ENCODE data around the gene PPP2R5E.
A peak's percentile ranks its signal among the peaks of the same experiment; 100 is the strongest.

Gene PPP2R5E

GRCh38 chr14:63432228-63432627 lies 110.9 kb downstream of the PPP2R5E start:
- no peak for DNase-seq (ENCODE audit: low spot score)

- DNase-seq (ENCODE audit: low spot score): no peak
Measured at GRCh38 chr14:63431466-63431865, 111.7 kb downstream of the PPP2R5E start.

GRCh38 chr14:63428486-63428885 lies 114.7 kb downstream of the PPP2R5E start:
- DNase-seq (ENCODE audit: low spot score): no peak

DNA sequence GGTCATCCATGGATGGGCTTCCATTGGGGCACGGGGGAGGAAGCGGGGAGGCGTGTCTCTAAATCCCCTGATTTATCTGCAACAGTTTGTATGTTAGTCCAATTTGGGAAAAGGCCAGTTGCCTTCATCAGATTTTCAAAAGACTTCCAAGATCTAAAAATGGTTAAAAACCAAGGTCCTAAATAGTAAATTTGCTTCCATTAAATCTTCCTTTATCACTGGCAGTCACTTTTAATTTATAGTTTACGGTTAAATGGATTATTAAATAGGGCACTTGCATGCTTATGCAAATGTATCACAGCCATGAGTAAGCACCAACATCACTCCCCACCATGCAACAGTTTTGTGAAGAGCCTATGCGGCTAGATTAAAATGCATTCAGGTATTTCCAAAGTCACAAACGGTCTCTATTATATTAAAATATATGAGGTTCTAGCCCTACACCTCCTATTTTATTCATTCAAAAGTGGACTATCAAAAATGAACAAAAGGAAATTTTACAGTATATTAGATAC lies 116.3 kb downstream of the PPP2R5E start:
- DNase-seq (ENCODE audit: low spot score): no peak

DNA sequence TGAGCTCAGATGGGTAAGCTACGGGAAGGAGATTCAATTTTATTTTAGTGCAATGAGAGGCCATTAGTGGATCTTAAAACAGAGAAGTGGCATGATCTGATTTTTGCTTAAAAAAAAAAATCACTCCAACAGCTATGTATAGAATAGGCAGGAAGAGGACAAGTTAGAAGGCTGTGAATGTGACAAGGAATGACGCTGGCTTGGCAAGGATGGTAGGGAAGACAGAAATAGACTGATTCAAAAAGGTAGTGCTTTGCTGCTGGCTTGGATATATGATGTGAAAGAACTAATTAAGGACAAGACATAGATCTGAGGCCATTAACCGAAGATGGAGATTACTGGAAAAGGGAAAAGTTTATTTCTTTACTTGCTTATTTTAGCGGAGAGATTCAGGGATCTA lies 119.3 kb downstream of the PPP2R5E start:
- no peak for DNase-seq (ENCODE audit: low spot score)

DNA sequence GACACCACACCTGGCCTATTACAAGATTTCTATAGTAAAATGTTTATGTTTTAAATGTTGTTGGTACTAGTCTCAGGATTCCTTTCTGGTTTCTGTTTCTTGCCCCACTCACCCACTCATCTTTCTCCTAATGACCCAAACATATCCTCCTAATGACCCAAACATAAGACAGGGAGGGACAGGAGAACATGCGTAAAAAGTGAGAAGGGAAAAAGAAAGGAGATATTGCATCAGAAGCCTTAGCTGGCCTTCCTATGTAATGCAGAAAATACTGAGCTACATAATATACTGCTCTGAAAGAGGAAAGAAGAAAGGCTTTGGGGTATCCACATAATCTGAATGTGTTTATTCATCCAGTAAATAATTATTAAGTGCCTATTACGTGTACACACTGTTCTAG lies 119.8 kb downstream of the PPP2R5E start:
- no peak for DNase-seq (ENCODE audit: low spot score)

- DNase-seq (ENCODE audit: low spot score): no peak
Measured at GRCh38 chr14:63421919-63422318, 121.3 kb downstream of the PPP2R5E start.

DNA sequence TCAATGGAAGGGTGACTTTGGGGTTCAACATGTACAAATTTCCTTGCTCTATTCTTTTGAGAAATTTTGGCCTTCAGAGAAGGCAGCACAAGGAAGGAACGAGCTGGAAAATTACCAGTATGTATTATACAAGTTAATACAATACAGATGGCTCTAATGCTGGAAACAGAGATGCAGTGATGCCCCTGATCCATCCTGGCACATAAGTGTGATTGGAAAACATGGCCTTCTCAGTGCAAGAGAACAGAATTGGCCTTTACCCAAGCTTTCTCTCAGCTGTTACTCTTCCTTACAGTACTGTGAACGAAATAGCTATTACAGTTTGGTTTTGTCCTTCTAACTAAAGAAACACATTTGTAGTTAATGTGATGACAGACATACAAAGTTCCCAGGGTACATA lies 122.0 kb downstream of the PPP2R5E start:
- DNase-seq (ENCODE audit: low spot score): no peak

GRCh38 chr14:63418020-63418419 lies 125.2 kb downstream of the PPP2R5E start:
- DNase-seq (ENCODE audit: low spot score): no peak

GRCh38 chr14:63413009-63413408 lies 130.2 kb downstream of the PPP2R5E start:
- DNase-seq (ENCODE audit: low spot score): no peak

- no peak for DNase-seq (ENCODE audit: low spot score)
Measured at GRCh38 chr14:63406333-63406732, 136.8 kb downstream of the PPP2R5E start.

DNA sequence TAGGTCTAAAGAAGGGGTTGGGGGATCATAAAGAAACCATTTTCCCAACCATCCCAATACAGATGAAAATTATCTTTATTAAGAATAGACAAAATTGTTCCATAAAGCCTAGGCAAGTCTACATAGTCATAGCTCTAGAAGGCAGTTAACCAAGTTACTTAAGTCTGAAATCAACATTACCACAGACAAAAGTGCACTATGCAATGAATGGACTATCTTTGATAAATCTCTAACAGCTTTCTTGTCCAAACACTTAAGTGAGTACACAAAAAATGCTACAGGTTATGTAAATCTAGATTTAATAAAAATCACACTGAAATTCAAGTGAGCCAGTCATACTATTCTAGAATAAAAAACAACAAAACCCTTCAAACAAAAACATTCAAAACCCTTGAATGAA lies 137.5 kb downstream of the PPP2R5E start:
- DNase-seq (ENCODE audit: low spot score): no peak

DNA sequence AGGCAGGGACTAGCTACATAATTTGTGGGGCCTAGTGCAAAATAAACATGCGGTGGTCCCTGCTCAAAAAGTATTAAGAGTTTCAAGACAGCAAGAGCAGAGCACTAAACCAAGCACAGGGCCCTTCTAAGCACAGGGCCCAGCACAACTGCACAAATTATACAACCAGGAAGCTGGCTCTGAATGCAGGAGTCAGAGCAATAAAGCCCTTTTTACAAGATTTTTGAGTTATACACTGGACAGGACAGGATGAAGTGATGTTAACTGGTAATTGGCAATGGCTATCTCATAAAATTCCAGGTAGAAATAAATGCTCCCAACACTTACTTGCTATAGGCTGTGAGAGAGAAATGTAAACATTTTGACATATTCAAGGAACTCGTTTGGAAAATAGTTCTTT lies 138.3 kb downstream of the PPP2R5E start:
- DNase-seq (ENCODE audit: low spot score): no peak

DNA sequence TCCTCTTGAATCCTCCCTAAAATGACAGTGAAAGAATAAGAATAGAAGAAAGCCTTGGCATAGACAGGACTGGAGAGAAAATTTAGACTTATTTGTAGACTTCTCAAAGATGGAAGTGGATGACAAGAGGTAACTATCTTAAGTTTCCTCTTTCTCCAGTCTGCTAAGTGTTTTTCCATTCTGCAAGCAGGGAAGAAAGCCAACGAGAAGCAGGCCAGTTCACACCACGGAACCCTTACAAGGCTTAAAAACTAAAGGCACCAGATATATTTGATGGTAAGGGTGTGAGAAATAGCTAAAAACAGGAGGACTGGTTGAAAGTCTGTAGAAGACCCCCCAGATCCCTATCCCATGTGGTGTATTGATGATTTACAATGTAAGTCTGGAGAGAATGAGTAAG lies 141.5 kb downstream of the PPP2R5E start:
- DNase-seq (ENCODE audit: low spot score): no peak

GRCh38 chr14:63398952-63399351 lies 144.2 kb downstream of the PPP2R5E start:
- DNase-seq (ENCODE audit: low spot score): no peak

DNA sequence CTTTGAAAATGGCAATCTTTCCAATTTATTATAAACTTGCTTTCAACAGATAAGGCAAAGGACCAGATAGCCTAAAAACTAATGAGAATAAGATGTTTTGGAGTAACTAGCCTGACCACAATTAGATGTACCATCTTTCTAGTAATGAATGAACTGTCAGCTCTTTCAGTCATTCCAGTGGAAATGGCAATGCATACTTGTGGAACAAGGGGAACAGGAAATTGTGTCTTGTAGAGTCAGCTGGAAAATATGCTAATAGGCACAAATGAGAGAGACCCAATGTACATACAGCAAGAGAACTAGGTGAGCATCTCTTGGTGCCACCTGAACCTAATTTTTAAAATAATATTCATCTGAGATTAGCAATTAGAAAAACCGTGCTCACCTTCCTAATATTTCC lies 148.3 kb downstream of the PPP2R5E start:
- no peak for DNase-seq (ENCODE audit: low spot score)

GRCh38 chr14:63394432-63394831 lies 148.7 kb downstream of the PPP2R5E start:
- no peak for DNase-seq (ENCODE audit: low spot score)

DNA sequence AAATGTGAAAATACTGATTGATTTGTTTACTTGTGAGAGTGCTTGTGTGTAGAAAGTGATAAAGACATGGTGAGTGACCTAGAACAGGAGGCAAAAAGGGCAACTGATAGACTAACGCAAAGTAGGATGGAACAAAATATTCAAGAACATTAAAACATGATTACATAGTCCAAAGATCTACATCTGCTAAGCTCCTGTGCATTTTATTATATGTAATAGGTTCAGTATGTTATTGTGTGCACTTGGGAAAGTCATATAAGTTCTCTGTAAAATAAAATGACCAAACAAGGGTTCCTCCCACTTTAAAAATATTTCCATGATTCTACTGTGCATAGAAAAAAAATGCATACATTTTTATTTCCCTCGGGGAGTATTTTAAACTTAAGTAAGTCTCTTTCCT lies 150.2 kb downstream of the PPP2R5E start:
- DNase-seq (ENCODE audit: low spot score): no peak

DNA sequence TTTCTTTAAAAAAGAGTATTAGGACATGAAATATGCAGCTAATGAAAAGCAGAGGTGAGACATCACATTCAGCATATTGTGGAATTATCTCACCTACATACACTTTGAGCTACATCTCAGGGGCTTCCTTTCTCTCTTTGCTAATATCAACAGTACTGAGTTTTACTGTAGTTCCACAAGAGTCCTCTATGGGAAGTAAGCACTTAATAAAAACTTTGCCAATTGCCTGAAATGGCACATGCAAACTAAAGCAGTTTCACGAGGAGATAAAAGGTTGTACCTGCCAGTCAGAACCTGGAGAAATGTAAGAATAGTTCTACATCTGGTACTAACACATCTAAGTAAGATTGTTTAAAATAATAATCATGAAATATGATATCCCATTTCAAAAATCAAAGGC lies 150.9 kb downstream of the PPP2R5E start:
- DNase-seq (ENCODE audit: low spot score): no peak

GRCh38 chr14:63388766-63389431 lies 154.3 kb downstream of the PPP2R5E start:
- peak; percentile 80 for DNase-seq (ENCODE audit: low spot score)

GRCh38 chr14:63387711-63388110 lies 155.5 kb downstream of the PPP2R5E start:
- no peak for DNase-seq (ENCODE audit: low spot score)

- DNase-seq (ENCODE audit: low spot score): no peak
Measured at GRCh38 chr14:63383776-63384367, 159.3 kb downstream of the PPP2R5E start.

DNA sequence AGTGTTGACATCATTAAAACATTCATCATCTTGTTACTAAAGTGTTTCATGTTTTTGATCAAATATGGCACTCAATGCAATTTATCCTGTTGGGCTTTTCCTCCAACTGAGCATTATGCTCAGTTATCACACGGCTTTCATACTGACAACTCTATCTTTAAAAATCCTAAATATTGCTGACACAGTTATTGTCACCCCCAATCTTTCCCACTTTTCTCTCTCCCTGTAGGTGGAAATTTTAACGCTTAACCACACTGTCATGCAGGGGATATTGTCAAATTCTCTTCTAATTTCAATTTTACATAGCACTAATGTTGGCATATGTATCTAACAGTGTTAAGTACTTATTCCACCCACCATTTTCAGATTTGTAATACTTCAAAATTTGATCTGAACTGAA lies 164.7 kb downstream of the PPP2R5E start:
- DNase-seq (ENCODE audit: low spot score): no peak

GRCh38 chr14:63375769-63376168 lies 167.4 kb downstream of the PPP2R5E start:
- DNase-seq (ENCODE audit: low spot score): no peak

Data from GM03348 (cell line).